H1 (cell line): ENCODE data around the gene EPB41L2. TPM values are rescaled to one million over a fixed set of nuclear protein-coding genes. Genes with fewer than 3 reads are reported as not detected.

ENCODE experiments used
- CTCF ChIA-PET: fragments of 300-600 bp; sonication (Branson Sonifier 250); formaldehyde crosslinking; loops from one replicate; lab custom pipeline; 2021; ENCODE audit not compliant: partially characterized antibody; lab: Charles Lee
- POLR2A ChIA-PET: fragments of 300-600 bp; sonication (Branson Sonifier 250); formaldehyde crosslinking; loops from one replicate; lab custom pipeline; 2021; ENCODE audit warnings: inconsistent platforms; ENCODE audit not compliant: partially characterized antibody; lab: Charles Lee
- DNase-seq, 2 experiments: peaks; one replicate each; pipeline versions ENCODE4 v3.0.0 to v3.0.0-alpha.2; 2010 to 2022; ENCODE audit warnings: low spot score in 2 of 2, low read depth in 1 of 2, mixed read lengths in 1 of 2
- FAIRE-seq: peaks from 2 replicates; lab custom pipeline; 2011; peaks lifted over from hg19 to GRCh38; lab: Jason Lieb, UNC
- H2AFZ ChIP-seq: 2 replicates; pipeline ENCODE4 v1.8.1; 2012; ENCODE audit warnings: low read length, inconsistent platforms
- H2AK5ac ChIP-seq: 2 replicates; pipeline ENCODE4 v1.6.1; 2013; ENCODE audit warnings: low read depth, low read length
- H2BK120ac ChIP-seq: replicated peaks from 2 replicates; pipeline ENCODE3; 2013; ENCODE audit warnings: low read depth, low read length, inconsistent platforms
- H2BK12ac ChIP-seq: 2 replicates; pipeline ENCODE4 v1.6.1; 2013; ENCODE audit warnings: low read depth, low read length
- H2BK15ac ChIP-seq: 2 replicates; pipeline ENCODE4 v1.6.1; 2013; ENCODE audit warnings: low read length
- H2BK20ac ChIP-seq: 2 replicates; pipeline ENCODE4 v1.6.1; 2013; ENCODE audit warnings: low read length
- H2BK5ac ChIP-seq: 2 replicates; pipeline ENCODE4 v1.6.1; 2013; ENCODE audit warnings: low read depth, low read length
- H3K14ac ChIP-seq: 2 replicates; pipeline ENCODE4 v1.6.1; 2013; ENCODE audit warnings: inconsistent platforms; ENCODE audit not compliant: insufficient read length
- H3K18ac ChIP-seq: 2 replicates; pipeline ENCODE4 v1.6.1; 2013; ENCODE audit warnings: low read length; ENCODE audit errors: extremely low read depth
- H3K23ac ChIP-seq: 2 replicates; pipeline ENCODE4 v1.6.1; 2013; ENCODE audit warnings: inconsistent platforms; ENCODE audit not compliant: insufficient read length
- H3K23me2 ChIP-seq: 2 replicates; pipeline ENCODE4 v1.6.1; 2013; ENCODE audit warnings: low read depth, low read length
- H3K27ac ChIP-seq: 2 replicates; pipeline ENCODE4 v1.6.1; 2011; ENCODE audit warnings: low read depth, low read length, inconsistent platforms
- H3K27me3 ChIP-seq, 4 experiments: replicated peaks in 1 of 4; 1 replicate in 1 of 4; 2 replicates in 3 of 4; pipeline versions ENCODE4 v1.6.1 to v1.8.1; 2011 to 2013; ENCODE audit warnings: low read length in 3 of 4, mild to moderate bottlenecking in 3 of 4, inconsistent platforms in 2 of 4, mixed read lengths in 2 of 4, moderate library complexity in 1 of 4; ENCODE audit not compliant: control insufficient read depth in 3 of 4, insufficient read depth in 3 of 4; ENCODE audit errors: extremely low read depth in 1 of 4
- H3K36me3 ChIP-seq, 4 experiments: 2 replicates each; pipeline versions ENCODE4 v1.6.1 to v1.8.1; 2011 to 2013; ENCODE audit warnings: mild to moderate bottlenecking in 4 of 4, low read length in 3 of 4, moderate library complexity in 2 of 4, control low read depth in 1 of 4, inconsistent platforms in 1 of 4; ENCODE audit not compliant: insufficient read depth in 4 of 4, control insufficient read depth in 2 of 4
- H3K4ac ChIP-seq: replicated peaks from 2 replicates; pipeline ENCODE3; 2013; ENCODE audit warnings: low read length, low read depth, mixed read lengths, inconsistent platforms; ENCODE audit not compliant: insufficient read length
- H3K4me1 ChIP-seq, 4 experiments: replicated peaks in 1 of 4; 1 replicate in 1 of 4; 2 replicates in 3 of 4; pipeline versions ENCODE4 v1.6.1 to v1.8.1; 2011 to 2013; ENCODE audit warnings: low read length in 3 of 4, inconsistent platforms in 2 of 4, mixed read lengths in 1 of 4; ENCODE audit not compliant: insufficient read depth in 4 of 4, control insufficient read depth in 3 of 4
- H3K4me2 ChIP-seq, 2 experiments: 2 replicates each; pipeline versions ENCODE4 v1.6.1 to v1.8.1; 2011 to 2013; ENCODE audit warnings: low read depth in 2 of 2, low read length in 2 of 2, control low read depth in 1 of 2, inconsistent platforms in 1 of 2, mild to moderate bottlenecking in 1 of 2; ENCODE audit not compliant: insufficient read depth in 1 of 2
- H3K4me3 ChIP-seq, 4 experiments: fragments of 200-600, 300-600 bp in 1 of 4; sonication (generic), shearing (Covaris generic), sonication (Bioruptor Twin) in 1 of 4; 2 replicates each; pipeline versions ENCODE4 v1.5.1 to v1.8.1; 2011 to 2016; ENCODE audit warnings: low read length in 4 of 4, low read depth in 3 of 4, control low read depth in 2 of 4, inconsistent platforms in 2 of 4, mild to moderate bottlenecking in 2 of 4, mixed read lengths in 1 of 4, moderate library complexity in 1 of 4; ENCODE audit not compliant: insufficient read depth in 2 of 4; ENCODE audit errors: extremely low read depth in 1 of 4
- H3K56ac ChIP-seq: replicated peaks from 2 replicates; pipeline ENCODE3; 2013; ENCODE audit warnings: low read depth, mild to moderate bottlenecking, mixed read lengths, low read length, inconsistent platforms; ENCODE audit not compliant: insufficient read length
- H3K79me1 ChIP-seq: 2 replicates; pipeline ENCODE4 v1.6.1; 2013; ENCODE audit warnings: low read depth, low read length, control low read depth
- H3K79me2 ChIP-seq, 2 experiments: 2 replicates each; pipeline versions ENCODE4 v1.6.1 to v1.8.1; 2012 to 2013; ENCODE audit warnings: low read length in 2 of 2, mild to moderate bottlenecking in 2 of 2, inconsistent platforms in 1 of 2; ENCODE audit not compliant: insufficient read depth in 2 of 2, control insufficient read depth in 1 of 2
- H3K9ac ChIP-seq, 4 experiments: replicated peaks in 1 of 4; 1 replicate in 1 of 4; 2 replicates in 3 of 4; pipeline versions ENCODE4 v1.6.1 to v1.8.1; 2011 to 2013; ENCODE audit warnings: low read depth in 3 of 4, low read length in 3 of 4, control low read depth in 2 of 4, mild to moderate bottlenecking in 2 of 4, moderate library complexity in 2 of 4, inconsistent platforms in 1 of 4; ENCODE audit errors: extremely low read depth in 1 of 4
- H3K9me3 ChIP-seq, 2 experiments: 2 replicates each; pipeline versions ENCODE4 v1.6.1 to v1.8.1; 2012 to 2013; ENCODE audit warnings: mild to moderate bottlenecking in 2 of 2, moderate library complexity in 2 of 2, control low read depth in 1 of 2, inconsistent platforms in 1 of 2, low read depth in 1 of 2, low read length in 1 of 2, mixed read lengths in 1 of 2; ENCODE audit not compliant: insufficient read depth in 2 of 2
- H4K20me1 ChIP-seq, 2 experiments: replicated peaks in 1 of 2; 2 replicates each; pipeline versions ENCODE3 to v1.8.1; 2011 to 2013; ENCODE audit warnings: inconsistent platforms in 2 of 2, low read length in 2 of 2, mild to moderate bottlenecking in 1 of 2; ENCODE audit not compliant: insufficient read depth in 2 of 2, control insufficient read depth in 1 of 2
- H4K5ac ChIP-seq: 2 replicates; pipeline ENCODE4 v1.6.1; 2013; ENCODE audit warnings: low read length, low read depth, mixed read lengths, inconsistent platforms; ENCODE audit not compliant: insufficient read length
- H4K8ac ChIP-seq: 2 replicates; pipeline ENCODE4 v1.8.0; 2013; ENCODE audit warnings: mild to moderate bottlenecking, moderate library complexity, low read length, inconsistent platforms; ENCODE audit not compliant: insufficient read depth; ENCODE audit errors: extremely low read depth
- H4K91ac ChIP-seq: replicated peaks from 2 replicates; pipeline ENCODE3; 2013; ENCODE audit warnings: low read length, mixed read lengths, inconsistent platforms; ENCODE audit not compliant: insufficient read length
- BACH1 ChIP-seq: IDR thresholded peaks from 2 replicates; pipeline ENCODE4 v1.6.1; 2012; ENCODE audit warnings: low read length, improper control_type of control experiment
- BCL11A ChIP-seq, 2 experiments: IDR thresholded peaks; one replicate each; pipeline ENCODE4 v1.6.1; 2011; ENCODE audit warnings: low read depth in 2 of 2, low read length in 2 of 2, mild to moderate bottlenecking in 2 of 2
- CREB1 ChIP-seq: IDR thresholded peaks from 2 replicates; pipeline ENCODE4 v1.6.1; 2012; ENCODE audit warnings: inconsistent platforms
- EZH2 ChIP-seq: fragments of 200-600 bp; sonication (generic); IDR thresholded peaks from 2 replicates; pipeline ENCODE4 v1.7.1; 2012; ENCODE audit warnings: low read depth, mild to moderate bottlenecking, moderate library complexity, low read length, inconsistent platforms; ENCODE audit not compliant: severe bottlenecking
- PHF8 ChIP-seq: fragments of 200-600 bp; sonication (generic); conservative IDR thresholded peaks from 2 replicates; pipeline ENCODE4 v1.7.1; 2012; ENCODE audit warnings: low read depth, mild to moderate bottlenecking, inconsistent platforms, low read length, moderate library complexity
- RNF2 ChIP-seq: fragments of 200-900, 300-1000 bp; sonication (generic); IDR thresholded peaks from 2 replicates; pipeline ENCODE4 v1.7.1; 2016; ENCODE audit warnings: borderline replicate concordance, low read depth, mild to moderate bottlenecking, antibody characterized with exemption, low read length; ENCODE audit not compliant: poor library complexity, severe bottlenecking; ENCODE audit errors: missing control alignments
- SIN3A ChIP-seq, 2 experiments: IDR thresholded peaks in 1 of 2; conservative IDR thresholded peaks in 1 of 2; 2 replicates each; pipeline ENCODE4 v1.6.1; 2011 to 2012; ENCODE audit warnings: low read length in 2 of 2, improper control_type of control experiment in 1 of 2, low read depth in 1 of 2, mild to moderate bottlenecking in 1 of 2
- TEAD4 ChIP-seq: IDR thresholded peaks from 2 replicates; pipeline ENCODE4 v1.6.1; 2012; ENCODE audit warnings: low read depth, low read length, inconsistent platforms, mixed read lengths
- WGBS, 2 experiments: shearing (Covaris generic) in 1 of 2; methylation state at CpG; one replicate each; pipeline versions ENCODE4 v1.1.6 to v1.1.7; 2013 to 2015; ENCODE audit warnings: low lambda C conversion rate in 2 of 2, mixed read lengths in 2 of 2, inconsistent platforms in 1 of 2, low coverage in 1 of 2, missing lambda C conversion rate in 1 of 2; ENCODE audit not compliant: insufficient replicate concordance in 2 of 2, insufficient coverage in 1 of 2, insufficient read length in 1 of 2; ENCODE audit errors: extremely low coverage in 1 of 2, missing lambda C conversion rate in 1 of 2; 5-methylcytosine and 5-hydroxymethylcytosine counted together
- polyA plus RNA-seq, 7 experiments: library from polyadenylated mRNA; depleted of rRNA in 3 of 7; stranded (reverse) in 5 of 7; unstranded in 2 of 7; fragments of >200 nt in 5 of 7; fragments of 200-250 nt in 2 of 7; gene quantifications; 1 replicate in 5 of 7; 2 replicates in 1 of 7; 4 replicates in 1 of 7; pipeline versions ENCODE4 v1.2.1 to v1.2.3, GENCODE V29; 2011 to 2013; ENCODE audit warnings: missing spikeins in 2 of 7, mixed read lengths in 2 of 7
- total RNA-seq: library from RNA; stranded (reverse); fragmentation: NEBNext Ultra II Directional; extraction: Animal tissue kit (Norgen Biotek cat#: 25700); gene quantifications from 2 replicates; pipeline ENCODE4 v1.2.1, GENCODE V29; 2021
- TF ChIP-seq, protein P1 (sequence below): IDR thresholded peaks from 2 replicates; pipeline ENCODE4 v1.6.1; 2011; ENCODE audit warnings: low read length, improper control_type of control experiment
- TF ChIP-seq, protein P2 (sequence below): IDR thresholded peaks from 2 replicates; pipeline ENCODE4 v1.6.1; 2012; ENCODE audit warnings: inconsistent platforms

The EPB41L2 gene
- total and polyA plus RNA-seq, 2 of the 8 experiments (the other 6 are each of a cell fraction or from before 2014, with no cell fraction given) = 22.5 to 123 TPM

DNA sequence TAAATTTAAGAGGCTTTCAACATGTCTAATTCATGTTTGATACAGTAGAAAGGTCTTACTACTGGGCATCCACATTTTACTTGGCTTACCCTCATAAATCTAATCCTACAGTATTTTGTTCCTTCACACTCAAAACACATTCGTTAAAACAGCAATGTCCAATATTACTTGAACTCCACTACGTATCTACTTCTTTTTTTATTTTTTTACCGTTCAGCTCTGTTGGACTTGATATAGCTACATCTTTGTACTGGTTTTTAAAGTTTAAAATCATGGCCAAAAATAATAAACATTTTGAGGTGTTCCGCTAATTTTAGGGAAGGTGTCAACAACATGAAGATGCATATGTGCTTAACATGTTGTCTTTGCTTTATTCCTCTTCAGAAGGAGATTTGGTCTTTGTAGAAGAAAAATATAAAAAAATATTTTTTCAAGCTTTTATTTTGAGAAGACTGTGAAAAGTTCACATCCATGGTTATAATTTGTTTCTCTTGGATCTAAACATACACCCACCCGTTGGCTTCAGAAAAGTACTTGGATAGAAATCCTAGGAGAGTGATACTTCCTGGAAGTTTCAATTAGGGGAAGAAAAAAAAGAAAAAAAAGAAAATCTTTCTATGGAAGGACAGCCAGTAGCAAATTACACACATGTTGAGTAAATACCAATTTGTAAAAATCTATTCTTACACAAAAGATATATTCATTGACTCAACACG, 71.5 kb downstream of the EPB41L2 start:
- Histone ChIP-seq H3K18ac (no peak overlapping the region), H3K56ac (no peak overlapping the region), H4K91ac (no peak overlapping the region), H3K4ac (no peak overlapping the region), H3K23ac (no peak overlapping the region), H4K5ac (no peak overlapping the region), H2BK5ac (no peak overlapping the region), H3K79me1 (peaks cover 2% of the 10 kb centered on the region), H3K23me2 (no peaks in the 10 kb centered on the region), H3K36me3 (no peaks in the 10 kb centered on the region), H2BK12ac (no peak overlapping the region), H3K4me2 (no peak overlapping the region), H3K4me1 (peaks cover 0 to 7% (median 3%) of the 10 kb centered on the region in 4 experiments; a peak in 2 of 7 replicates), H2AFZ (no peak overlapping the region), H3K27ac (no peak overlapping the region), H2AK5ac (no peak overlapping the region), H2BK15ac (no peak overlapping the region), H3K27me3 (no peaks in the 10 kb centered on the region), H3K9me3 (no peaks in the 10 kb centered on the region), H2BK20ac (no peak overlapping the region), H4K20me1 (no peaks in the 10 kb centered on the region), H3K4me3 (no peak overlapping the region), H3K14ac (no peak overlapping the region), H4K8ac (no peak overlapping the region), H3K9ac (no peak overlapping the region), H2BK120ac (no peak overlapping the region), H3K79me2 (peaks cover 0 to 28% of the 10 kb centered on the region in 2 experiments; a peak in 2 of 4 replicates)
- no peak for DNase-seq
- ChIA-PET POLR2A (interaction anchor here (0.6 to 1.5 kb wide), 4 partner anchors 10 to 30 kb away, joined by 3 read pairs; no protein-coding TSS in a partner anchor), CTCF (interaction anchor here (0.9 to 1.3 kb wide), 2 partner anchors 10 to 29 kb away, joined by 3 to 5 read pairs; no protein-coding TSS in a partner anchor)
- WGBS, 2 experiments = 92 to 100% methylated on average over 2 to 6 of the region's 6 CpGs
- no peak for FAIRE-seq
- no peak for TF ChIP-seq BCL11A (IDR thresholded peaks at IDR 0.05; ENCODE audit: low read depth in 2 of 2, low read length in 2 of 2)
- TF ChIP-seq SIN3A (conservative IDR thresholded peaks at IDR 0.05 in 1 of 2, IDR thresholded peaks at IDR 0.05 in 1 of 2; ENCODE audit: low read depth in 1 of 2, low read length in 2 of 2) = no peak
- TF ChIP-seq, protein P1, sequence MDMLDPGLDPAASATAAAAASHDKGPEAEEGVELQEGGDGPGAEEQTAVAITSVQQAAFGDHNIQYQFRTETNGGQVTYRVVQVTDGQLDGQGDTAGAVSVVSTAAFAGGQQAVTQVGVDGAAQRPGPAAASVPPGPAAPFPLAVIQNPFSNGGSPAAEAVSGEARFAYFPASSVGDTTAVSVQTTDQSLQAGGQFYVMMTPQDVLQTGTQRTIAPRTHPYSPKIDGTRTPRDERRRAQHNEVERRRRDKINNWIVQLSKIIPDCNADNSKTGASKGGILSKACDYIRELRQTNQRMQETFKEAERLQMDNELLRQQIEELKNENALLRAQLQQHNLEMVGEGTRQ = no peak
- no peak for TF ChIP-seq PHF8
- TF ChIP-seq EZH2 = no peak
- TF ChIP-seq, protein P2, sequence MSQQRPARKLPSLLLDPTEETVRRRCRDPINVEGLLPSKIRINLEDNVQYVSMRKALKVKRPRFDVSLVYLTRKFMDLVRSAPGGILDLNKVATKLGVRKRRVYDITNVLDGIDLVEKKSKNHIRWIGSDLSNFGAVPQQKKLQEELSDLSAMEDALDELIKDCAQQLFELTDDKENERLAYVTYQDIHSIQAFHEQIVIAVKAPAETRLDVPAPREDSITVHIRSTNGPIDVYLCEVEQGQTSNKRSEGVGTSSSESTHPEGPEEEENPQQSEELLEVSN = no peak
- TF ChIP-seq TEAD4 = no peak
- TF ChIP-seq BACH1 = no peak
- TF ChIP-seq RNF2 = no peak
- TF ChIP-seq CREB1 = no peak
